GM19035 (cell line): ENCODE measurements around the gene NID1.
A peak's percentile ranks its signal among the peaks of the same experiment; 100 is the strongest.
"Not testable (repeated sequence)": the region's sequence is repeated elsewhere in the genome, so short reads cannot be mapped to it uniquely, and the experiment has no call there.

Experiments used
- ATAC-seq: cut with Tn5 transposase; IDR thresholded peaks from one replicate; pipeline ENCODE4 v1.9.1; 2021; ENCODE audit not compliant: unreplicated experiment

NID1 gene

DNA sequence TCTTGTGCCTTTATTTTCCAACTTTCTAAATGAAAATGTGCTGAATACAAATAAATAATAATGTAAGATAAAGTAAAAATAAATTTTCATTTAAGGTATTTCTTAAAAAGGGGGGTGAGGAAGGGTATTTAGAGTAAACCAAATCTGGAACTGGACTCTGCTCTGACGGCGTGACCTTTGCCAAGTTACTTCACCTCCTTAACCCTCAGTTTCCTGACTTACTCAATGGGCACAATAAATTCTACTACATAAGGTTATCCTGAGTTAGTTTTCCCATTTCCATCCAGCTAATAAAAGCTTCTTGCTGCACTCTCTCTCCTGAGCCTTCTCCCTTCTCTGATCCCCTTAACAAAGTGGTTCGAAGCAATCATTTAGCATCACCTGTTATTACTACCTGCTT lies 93.9 kb downstream of the NID1 start:
- ATAC-seq, result no peak

DNA sequence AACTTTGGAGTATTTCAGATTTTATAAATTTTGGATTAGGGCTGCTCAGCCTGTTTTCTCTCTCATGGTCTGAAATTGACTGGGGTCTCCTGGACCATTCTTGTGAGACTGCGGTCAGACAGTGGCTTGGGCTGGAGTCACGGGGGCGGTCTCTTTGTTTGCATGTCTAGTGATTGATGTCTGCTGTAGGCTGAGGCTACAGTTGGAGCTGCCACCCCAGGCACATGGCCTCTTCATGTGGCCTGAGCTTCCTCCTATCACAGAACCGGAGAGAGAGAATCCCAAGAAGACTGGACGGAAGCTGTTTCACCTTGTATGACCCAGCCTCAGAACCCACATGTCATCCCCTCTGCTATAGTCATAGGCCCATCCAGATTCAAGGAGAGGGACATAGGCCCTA lies 96.1 kb downstream of the NID1 start:
- no peak for ATAC-seq

DNA sequence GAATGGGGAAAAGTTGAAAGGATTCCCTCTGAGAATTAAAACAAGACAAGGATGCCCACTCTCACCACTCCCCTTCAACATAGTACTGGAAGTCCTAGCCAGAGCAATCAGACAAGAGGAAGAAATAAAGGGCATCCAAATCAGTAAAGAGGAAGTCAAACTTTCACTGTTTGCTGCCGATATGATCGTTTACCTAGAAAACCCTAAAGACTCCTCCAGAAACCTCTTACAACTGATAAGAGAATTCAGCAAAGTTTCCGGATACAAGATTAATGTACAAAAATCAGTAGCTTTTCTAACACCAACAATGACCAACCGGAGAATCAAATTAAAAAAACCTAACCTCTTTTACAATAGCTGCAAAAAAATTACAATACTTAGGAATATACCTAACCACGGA lies 98.8 kb downstream of the NID1 start:
- not testable (repeated sequence) for ATAC-seq

DNA sequence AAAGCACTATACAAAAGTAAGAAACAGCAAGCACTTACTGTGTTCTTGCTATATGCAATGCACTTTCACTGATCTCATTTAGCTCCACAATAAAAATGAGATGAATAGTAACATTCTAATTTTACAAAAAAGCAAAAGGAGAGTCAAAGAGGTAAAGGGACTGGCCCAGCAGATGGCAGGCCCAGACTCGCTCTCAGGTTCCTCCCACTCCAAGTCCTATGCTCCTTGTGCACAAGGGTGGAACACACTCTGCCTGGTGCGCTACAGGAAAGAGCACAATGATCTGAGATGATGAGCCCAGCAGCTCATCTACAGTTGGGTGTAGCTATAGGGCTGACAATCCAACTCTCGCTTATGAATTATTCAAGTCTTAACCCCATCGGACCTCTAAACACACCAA lies 104.1 kb downstream of the NID1 start:
- no peak for ATAC-seq

DNA sequence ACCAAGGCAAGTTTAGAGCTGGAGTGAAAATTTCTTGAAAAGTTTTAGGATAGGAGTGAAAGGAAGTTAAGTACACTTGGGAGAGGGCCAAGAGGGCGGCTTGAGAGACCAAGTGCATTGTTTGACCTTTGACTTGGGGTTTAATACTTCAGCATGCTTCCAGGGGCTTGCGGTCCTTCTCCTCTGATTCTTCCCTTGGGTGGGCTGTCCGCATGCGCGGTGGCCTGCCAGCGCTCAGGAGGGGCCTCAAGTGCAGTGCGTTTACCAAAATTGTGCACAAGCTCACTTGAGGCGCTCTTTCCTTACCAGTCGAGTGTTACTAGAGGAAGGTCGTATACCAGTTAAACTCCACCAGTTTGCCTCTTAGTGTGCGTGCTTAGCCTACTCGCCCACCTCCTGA lies 106.9 kb downstream of the NID1 start:
- no peak for ATAC-seq

DNA sequence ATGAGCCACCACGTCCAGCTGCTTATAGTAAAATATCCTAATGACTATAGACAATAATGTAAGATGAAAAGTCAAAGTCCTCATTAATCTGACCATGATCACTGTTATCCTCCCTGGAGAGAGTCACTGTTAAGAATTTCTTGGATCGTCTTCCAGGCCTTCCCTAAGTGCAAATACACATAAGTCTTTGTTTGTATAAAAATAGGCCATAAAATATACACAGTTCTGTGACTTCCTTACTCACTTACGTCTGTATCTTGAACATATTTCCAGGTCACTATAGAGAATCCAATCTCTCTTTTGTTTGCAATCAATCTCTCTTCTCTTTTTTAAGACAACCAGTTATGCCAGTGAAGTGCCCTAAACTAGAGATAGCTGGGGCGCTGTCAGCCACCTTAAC lies 109.1 kb downstream of the NID1 start:
- ATAC-seq, result no peak

DNA sequence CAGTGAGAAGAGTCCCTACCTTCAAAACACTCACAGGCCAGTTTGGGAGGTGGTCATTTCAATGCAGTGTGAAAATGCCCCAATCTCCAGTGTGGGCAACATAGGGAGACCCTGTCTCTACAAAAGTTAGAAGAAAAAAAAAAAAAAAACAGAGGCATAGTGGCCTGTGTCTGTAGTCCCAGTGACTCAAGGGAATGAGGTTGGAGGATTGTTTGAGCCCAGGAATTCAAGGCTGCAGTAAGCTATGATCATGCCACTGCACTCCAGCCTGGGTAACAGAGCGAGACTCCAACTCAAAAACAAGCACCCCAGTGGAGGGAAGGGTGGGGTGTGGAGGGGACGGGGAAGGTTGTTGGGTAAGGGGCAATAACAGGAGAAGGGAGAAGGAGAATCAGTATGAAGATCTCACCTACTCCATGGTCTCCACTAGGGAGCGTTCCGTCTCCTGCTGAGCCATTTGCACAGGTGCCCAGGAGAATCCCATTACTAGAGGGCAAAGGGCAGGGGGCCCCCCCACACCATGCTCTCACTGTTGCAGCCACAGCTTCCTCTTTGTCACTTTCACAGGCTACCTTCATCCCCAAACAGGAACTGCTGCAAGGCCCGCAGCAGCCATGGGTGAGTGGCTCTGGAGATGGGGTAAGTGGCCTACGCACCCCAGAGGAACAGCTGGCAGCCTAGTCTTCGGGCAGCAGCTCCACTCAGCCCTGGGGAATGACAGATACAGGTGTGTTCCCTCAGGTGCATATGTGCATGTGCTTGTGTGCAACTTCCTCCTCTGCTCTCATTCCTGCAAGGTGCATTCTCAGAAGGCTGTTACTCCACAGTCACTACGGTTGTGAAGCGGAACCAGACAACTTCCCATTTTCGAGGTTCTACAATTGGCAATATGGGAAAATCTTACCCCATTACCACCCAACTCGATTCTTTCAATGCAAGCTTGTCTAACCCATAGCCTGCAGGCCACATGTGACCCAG lies 110.3 kb downstream of the NID1 start:
- peak; percentile 94 for ATAC-seq

DNA sequence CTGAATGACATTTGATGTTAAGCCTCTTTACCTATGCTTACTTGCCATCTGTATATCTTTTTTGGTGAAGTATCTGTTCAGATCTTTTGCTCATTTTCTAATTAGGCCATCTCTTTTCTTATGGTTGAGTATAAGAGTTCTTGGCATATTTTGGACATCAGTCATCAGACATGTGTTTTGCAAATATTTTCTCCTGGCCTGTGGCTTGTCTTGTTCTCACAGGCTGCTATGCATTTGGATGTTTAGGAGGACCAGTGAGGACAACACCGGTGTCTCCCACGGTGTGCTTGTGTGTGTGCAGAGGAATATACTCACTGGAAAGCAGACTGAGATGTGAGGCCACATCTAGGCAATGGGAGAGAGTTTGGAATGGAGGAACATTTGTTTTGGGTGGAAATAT lies 111.1 kb downstream of the NID1 start:
- ATAC-seq, result no peak

DNA sequence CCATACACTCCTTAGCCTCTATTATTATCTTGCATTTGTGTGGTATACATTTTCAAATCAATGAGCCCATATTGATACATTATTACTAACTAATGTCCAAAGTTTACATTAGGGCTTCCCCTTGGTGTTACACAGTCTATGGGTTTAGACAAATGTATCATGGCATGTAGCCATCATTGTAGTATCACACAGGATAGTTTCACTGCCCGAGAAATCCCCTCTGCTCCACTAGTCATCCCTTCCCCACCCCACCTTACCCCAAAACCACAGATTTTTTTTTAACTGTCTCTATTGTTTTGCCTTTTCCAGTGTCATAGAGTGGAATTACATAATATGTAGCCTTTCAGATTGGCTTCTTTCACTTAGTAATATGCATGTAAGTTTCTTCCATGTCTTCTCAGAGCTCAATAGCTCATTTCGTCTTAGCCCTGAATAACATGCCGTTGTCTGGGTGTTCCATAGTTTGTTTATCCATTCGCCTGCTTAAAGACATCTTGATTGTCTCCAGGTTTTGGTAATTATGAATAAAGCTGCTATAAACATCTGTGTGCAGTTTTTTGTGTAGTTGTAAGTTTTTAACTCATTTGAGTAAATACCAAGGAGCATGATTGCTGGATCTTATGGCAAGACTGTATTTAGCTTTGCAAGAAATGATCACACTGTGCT lies 111.8 kb downstream of the NID1 start:
- no peak for ATAC-seq

DNA sequence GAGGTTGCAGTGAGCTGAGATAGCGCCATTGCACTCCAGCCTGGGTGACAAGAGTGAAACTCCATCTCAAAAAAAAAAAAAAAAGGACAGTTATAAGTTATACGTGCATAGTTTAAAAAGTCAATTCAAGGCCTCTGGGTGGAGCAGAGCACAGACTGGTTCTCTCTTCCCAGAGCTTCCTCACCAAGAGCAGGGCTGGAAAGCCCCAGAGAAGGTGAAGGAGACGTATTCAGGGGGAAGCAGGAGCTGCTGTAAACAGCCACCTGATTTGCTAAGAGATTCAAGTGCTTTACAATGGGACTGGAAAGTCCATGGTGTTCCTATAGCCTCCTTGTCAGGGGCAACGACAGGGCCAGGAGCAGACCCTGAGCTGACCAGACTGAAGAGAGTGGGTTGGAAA lies 113.2 kb downstream of the NID1 start:
- ATAC-seq, result no peak

DNA sequence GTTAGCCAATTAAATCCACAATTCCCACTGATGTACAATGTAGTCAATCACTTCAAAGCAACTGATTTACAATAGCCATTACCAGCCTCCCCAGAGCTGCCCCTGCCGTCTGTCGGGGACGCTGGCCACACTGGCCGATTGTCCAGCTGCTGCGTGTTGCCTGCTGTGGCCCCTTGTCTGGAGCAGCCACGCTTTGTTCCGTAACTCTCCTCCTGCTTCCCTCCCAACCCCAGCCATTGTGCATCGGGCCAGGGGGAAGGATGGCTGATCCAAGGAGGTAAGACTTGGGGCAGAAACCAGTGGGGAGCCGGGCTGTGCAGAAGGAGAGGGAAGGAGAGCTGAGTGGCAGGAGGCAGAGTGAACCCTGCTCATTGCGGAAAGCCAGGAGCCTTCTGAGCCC lies 114.6 kb downstream of the NID1 start:
- ATAC-seq, result no peak

DNA sequence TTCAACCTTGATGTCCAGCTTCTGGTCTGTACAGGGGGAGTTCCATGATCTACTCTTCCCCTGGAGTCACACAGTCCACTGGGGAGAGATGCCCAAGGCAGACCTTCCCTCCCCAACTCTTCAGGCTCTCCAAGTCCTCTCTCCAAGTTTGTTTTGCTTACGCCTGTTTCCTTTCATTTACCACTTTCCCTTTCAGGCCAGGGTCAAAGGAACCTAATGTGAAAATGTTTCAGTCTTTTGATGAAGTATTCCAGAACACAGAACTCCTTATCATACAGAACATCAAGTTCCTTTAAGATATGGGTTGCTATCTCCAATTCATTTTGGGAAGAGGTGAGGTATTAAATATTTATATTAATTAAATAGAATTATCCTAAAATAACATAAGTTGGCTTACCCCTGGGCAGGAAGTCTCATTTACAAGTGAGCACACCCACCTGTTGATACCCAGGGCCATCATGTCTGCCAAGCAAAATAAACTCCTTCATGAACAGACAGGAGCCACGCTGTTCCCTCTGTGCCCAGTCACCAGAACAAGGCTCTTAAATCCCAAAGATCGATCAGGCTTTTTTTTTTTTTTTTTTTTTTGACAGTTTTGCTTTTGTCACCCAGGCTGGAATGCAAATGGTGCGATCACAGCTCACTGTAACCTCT lies 116.0 kb downstream of the NID1 start:
- ATAC-seq, result no peak

DNA sequence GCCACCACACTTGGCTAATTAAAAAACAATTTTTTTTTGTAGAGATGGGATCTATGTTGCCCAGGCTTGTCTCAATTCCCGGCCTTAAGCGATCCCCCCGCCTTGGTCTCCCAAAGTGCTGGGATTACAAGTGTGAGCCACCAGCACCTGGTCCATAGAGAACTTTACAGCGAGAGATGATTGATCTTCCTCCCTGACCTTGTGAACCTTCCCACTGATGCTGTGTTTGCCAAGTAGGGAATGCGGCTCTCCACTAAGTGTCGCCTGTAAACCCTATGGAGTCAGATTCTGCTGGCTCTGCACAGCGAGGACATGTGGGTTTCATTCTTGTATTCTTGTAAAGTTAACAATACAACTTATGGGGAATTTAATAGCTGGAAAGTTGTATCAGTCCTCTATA lies 116.9 kb downstream of the NID1 start:
- ATAC-seq, result no peak

DNA sequence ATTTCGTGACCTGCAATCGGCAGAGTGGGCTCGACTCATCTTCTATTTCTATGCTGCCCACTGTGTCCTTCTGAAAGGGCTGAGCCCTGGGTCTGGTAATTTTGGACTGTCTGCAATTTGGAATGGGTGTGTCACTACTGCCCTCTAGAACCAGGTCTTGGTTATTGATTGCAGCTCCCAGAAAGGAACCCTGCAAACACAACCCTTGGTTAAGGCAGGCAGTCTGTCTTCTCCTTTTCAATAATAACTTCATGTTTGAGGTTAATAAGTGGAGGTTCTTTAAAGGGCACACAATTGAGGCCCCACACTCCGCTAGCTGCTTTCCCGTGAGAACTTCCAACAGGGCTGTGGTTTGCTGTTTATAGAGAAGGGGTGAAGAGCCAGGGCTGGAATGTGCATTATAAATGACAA lies 118.3 kb downstream of the NID1 start:
- ATAC-seq, result peak; percentile 74

DNA sequence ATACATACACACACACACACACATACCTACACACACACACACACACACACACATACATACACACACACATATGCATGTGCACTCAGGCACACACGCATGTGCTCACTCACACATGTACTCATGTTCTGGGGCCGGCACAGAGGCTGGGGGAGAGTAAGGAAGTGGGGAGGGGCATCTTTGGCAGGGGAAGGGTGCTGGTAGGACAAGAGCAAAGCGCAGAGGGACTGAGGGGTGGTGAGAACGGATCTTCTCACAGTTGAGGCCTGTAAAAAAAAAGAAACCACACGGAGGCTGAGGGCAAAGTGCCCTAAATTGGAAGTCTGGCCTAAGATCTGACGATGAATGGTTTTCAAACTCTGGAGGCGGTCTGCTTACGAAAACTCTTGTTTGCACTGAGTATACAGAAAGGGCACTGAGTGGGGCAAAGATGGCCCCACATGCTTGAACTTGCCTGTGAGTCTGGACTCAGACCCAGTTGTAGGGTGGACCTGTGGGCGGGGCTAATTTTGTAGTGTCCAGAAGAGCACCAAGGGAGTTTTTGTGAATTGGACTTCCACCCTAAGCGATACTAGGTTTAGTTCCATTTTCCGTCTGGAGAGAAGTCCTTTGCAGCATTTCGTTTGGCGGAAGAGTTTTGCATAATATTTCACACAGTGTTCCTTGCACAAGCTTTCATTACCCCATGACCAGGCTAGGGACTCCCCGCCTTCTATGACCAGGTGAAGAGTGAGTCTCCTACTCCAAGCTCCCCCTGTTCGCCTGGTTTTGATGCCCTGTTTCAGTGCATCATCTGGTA lies 118.9 kb downstream of the NID1 start:
- ATAC-seq, result peak; percentile 69

DNA sequence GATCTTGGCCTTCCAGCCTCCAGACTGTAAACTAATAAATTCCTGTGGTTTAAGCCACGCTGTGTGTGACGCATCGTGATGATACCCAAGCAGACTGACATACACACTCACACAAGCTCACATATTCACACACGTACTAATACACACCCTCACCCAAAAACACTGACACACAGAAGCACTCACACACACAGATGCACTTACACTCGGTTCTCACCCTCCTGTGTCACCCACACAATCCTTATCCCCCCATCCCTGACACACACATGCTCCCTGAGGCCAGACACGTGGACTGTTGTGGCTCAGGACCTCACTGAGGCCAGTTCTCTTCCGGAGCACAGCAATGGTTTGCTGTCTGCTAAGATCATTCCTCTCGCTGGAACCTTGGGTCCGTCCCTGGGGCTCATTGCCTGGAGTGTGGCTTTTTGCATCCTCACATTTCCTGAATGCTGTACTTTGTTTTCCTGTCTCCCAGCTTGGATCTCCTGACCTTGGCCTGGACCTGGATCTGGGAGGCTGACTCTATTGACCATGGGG lies 121.2 kb downstream of the NID1 start:
- no peak for ATAC-seq

DNA sequence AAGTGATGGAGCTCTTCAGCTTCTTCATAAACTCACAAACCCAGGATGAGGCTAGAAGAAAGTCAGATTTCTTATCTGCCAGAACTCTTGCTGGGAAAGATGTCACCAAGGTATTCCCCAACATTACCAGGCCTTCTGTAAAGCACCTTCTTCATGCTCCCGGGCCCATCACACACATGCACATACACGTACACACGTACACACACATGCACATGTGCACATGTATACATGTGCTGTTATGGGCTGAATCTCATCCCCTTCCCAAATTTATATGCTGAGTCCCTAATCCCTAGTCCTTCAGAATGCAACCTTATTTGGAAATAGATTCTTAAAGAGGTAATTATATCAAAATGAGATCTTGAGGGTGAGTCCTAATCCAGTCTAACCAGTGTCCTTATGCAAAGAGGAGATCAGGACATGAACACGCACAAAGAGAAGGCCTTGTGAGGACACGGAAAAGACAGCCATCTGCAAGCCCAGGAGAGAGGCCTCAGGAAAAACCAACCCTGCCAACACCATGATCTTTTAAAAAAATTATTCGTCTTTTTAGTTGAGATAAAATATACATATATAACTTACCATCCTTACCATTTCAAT lies 121.8 kb downstream of the NID1 start:
- ATAC-seq, result no peak

DNA sequence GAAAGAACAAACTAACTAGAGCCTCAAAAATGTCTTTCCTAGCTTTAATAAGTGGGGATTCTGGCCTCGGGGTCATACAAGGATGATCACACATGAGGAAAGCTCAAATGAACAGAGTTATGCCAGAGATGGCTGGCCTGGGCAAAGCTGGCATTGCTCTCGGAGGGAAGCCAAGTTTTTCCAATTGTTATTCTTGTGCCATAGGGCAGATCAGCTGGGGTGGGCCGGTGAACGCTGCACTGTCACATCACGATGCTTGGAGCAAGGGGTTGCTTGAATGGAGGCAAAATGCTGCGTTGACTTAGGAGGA lies 122.3 kb downstream of the NID1 start:
- ATAC-seq, result no peak

DNA sequence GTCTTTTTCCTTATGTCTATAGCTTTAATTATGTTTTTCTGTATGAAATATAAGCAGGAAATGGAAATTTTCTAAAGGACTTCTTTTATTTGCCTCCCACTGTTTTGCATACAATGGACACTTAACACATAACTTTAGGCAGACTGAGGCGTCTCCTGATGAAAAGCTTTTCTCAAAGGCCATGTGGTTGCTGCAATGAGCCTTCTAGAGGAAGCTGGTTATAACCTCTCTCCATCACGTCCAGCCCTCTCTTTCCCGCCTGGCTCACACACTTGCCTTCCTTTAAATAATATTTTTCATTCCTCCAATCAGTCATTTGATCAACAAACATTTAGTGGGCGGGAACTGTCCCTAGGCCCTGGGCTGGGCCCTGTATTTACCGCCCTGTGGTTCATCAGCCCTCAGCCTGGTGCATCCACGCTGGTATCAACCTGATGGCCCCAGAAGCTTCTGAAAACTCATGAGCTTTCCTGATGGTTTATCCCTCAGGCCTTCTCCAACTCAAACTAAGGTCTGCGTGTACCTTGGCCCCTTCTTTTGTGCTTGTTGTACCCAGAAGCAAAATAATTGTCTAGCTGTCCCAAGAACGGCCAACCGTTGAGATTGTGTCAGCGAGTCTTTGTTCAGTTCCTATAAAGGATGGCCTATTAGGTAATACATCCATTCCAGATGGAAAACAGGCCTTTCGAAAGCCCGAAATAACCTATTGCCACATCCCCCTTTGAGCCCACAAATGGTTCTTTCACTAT lies 122.8 kb downstream of the NID1 start:
- no peak for ATAC-seq

DNA sequence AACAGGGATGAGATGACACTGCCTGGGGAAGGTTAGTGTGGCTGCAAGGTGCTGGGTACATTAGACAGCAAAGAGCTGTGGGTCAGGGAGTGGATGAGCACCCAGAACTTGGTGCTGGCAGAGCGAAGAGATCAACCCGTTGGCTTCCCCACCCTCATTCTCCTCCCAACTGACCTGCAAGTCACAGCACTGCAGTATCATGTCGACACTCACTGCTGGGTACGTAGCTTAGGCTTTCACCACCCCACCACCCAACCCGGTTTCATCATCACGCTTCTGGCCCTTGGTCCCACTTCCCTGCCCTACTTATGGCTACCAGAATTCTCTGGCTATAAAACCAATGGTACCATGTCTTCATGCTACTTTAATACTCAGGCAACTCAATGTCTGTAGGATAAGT lies 124.6 kb downstream of the NID1 start:
- ATAC-seq, result no peak
